ENCODE measurements around the gene CST8.

DNA sequence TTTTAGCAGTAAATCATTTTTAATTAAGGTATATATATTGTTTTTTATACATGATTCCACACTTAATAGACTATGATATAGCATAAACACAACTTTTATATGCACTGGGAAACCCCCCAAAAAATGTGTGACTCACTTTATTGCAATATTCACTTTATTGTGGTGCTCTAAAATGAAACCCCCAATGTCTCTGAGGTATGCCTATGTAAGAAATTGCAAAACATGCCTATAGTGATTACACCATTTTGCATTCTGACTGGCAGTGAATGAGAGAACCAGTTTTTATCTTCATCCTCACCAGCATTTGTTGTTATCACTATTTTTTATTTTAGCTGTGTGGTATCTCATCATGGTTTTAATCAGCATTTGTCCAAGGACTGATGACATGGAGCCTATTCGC, 29.7 kb upstream of the CST8 start:
- TF ChIP-seq CTCF (conservative IDR thresholded peaks at IDR 0.05; ENCODE audit: low read depth in 2 of 2), result no peak
- no peak for TF ChIP-seq EZH2phosphoT487 (IDR thresholded peaks at IDR 0.05; ENCODE audit: unreplicated experiment)
- no peak for TF ChIP-seq EZH2 (IDR thresholded peaks at IDR 0.05; ENCODE audit: low read depth, unreplicated experiment)
- TF ChIP-seq, protein P1, sequence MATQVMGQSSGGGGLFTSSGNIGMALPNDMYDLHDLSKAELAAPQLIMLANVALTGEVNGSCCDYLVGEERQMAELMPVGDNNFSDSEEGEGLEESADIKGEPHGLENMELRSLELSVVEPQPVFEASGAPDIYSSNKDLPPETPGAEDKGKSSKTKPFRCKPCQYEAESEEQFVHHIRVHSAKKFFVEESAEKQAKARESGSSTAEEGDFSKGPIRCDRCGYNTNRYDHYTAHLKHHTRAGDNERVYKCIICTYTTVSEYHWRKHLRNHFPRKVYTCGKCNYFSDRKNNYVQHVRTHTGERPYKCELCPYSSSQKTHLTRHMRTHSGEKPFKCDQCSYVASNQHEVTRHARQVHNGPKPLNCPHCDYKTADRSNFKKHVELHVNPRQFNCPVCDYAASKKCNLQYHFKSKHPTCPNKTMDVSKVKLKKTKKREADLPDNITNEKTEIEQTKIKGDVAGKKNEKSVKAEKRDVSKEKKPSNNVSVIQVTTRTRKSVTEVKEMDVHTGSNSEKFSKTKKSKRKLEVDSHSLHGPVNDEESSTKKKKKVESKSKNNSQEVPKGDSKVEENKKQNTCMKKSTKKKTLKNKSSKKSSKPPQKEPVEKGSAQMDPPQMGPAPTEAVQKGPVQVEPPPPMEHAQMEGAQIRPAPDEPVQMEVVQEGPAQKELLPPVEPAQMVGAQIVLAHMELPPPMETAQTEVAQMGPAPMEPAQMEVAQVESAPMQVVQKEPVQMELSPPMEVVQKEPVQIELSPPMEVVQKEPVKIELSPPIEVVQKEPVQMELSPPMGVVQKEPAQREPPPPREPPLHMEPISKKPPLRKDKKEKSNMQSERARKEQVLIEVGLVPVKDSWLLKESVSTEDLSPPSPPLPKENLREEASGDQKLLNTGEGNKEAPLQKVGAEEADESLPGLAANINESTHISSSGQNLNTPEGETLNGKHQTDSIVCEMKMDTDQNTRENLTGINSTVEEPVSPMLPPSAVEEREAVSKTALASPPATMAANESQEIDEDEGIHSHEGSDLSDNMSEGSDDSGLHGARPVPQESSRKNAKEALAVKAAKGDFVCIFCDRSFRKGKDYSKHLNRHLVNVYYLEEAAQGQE (IDR thresholded peaks at IDR 0.05; ENCODE audit: unreplicated experiment), result no peak
- no peak for TF ChIP-seq POLR2AphosphoS5 (IDR thresholded peaks at IDR 0.05; ENCODE audit: low read depth)

Data from GM23338 (cell line).